HepG2 (cell line): ENCODE data around the gene ZNF48. TPM values are rescaled to one million over a fixed set of nuclear protein-coding genes. Genes with fewer than 3 reads are reported as not detected.
A peak's percentile ranks its signal among the peaks of the same experiment; 100 is the strongest.

Source experiments
- BRD4 ChIP-seq: sonication (generic); formaldehyde crosslinking; IDR thresholded peaks from 2 replicates; pipeline ENCODE4 v1.4.0; 2020; ENCODE audit warnings: missing genetic modification reagents
- CAMTA2 ChIP-seq: sonication (generic); formaldehyde crosslinking; IDR thresholded peaks from 2 replicates; pipeline ENCODE4 v1.4.0; 2020; ENCODE audit warnings: mild to moderate bottlenecking, missing genetic modification reagents, borderline replicate concordance
- ELF1 ChIP-seq: sonication (generic); formaldehyde crosslinking; IDR thresholded peaks from 2 replicates; pipeline ENCODE4 v1.4.0; 2020; ENCODE audit warnings: missing genetic modification reagents
- EP300 ChIP-seq, 3 experiments: sonication (generic) in 1 of 3; formaldehyde crosslinking in 1 of 3; IDR thresholded peaks; 2 replicates each; pipeline versions ENCODE4 v1.5.1 to v1.6.1; 2011 to 2020; ENCODE audit warnings: low read depth in 2 of 3, low read length in 2 of 3, borderline replicate concordance in 1 of 3, improper control_type of control experiment in 1 of 3, mild to moderate bottlenecking in 1 of 3, missing genetic modification reagents in 1 of 3, moderate library complexity in 1 of 3
- ESRRA ChIP-seq: sonication (generic); formaldehyde crosslinking; IDR thresholded peaks from 2 replicates; pipeline ENCODE4 v1.5.1; 2020; ENCODE audit warnings: mild to moderate bottlenecking, low read depth, missing genetic modification reagents
- HDAC6 ChIP-seq: fragments of 200-600 bp; sonication (generic); IDR thresholded peaks from 2 replicates; pipeline ENCODE4 v1.7.0; 2017; ENCODE audit warnings: mild to moderate bottlenecking, antibody characterized with exemption, low read length, low read depth
- HMG20B ChIP-seq: conservative IDR thresholded peaks from 2 replicates; pipeline ENCODE4 v1.6.1; 2016; ENCODE audit warnings: missing genetic modification reagents, missing compliant biosample characterization
- KLF16 ChIP-seq, 2 experiments: sonication (generic) in 1 of 2; formaldehyde crosslinking in 1 of 2; IDR thresholded peaks; 2 replicates each; pipeline versions ENCODE4 v1.6.1 to v1.8.0; 2016 to 2023; ENCODE audit warnings: missing genetic modification reagents in 2 of 2, missing compliant biosample characterization in 1 of 2
- MEF2D ChIP-seq: sonication (generic); formaldehyde crosslinking; IDR thresholded peaks from 2 replicates; pipeline ENCODE4 v1.5.1; 2020; ENCODE audit warnings: mild to moderate bottlenecking, missing genetic modification reagents
- RBAK ChIP-seq: sonication (generic); formaldehyde crosslinking; IDR thresholded peaks from 2 replicates; pipeline ENCODE4 v1.5.1; 2020; ENCODE audit warnings: mild to moderate bottlenecking, missing genetic modification reagents
- RXRA ChIP-seq: sonication (generic); formaldehyde crosslinking; IDR thresholded peaks from 2 replicates; pipeline ENCODE4 v1.5.1; 2020; ENCODE audit warnings: missing genetic modification reagents
- TBX3 ChIP-seq: fragments of 450-650 bp; IDR thresholded peaks from 2 replicates; pipeline ENCODE4 v1.6.1; 2017; ENCODE audit warnings: antibody characterized with exemption, mild to moderate bottlenecking, inconsistent platforms, borderline replicate concordance
- ZGPAT ChIP-seq: IDR thresholded peaks from 2 replicates; pipeline ENCODE4 v1.6.1; 2016; ENCODE audit warnings: mild to moderate bottlenecking
- ZMYM4 ChIP-seq: sonication (generic); formaldehyde crosslinking; IDR thresholded peaks from 2 replicates; pipeline ENCODE4 v1.8.1; 2023; ENCODE audit warnings: mild to moderate bottlenecking, missing genetic modification reagents
- ZNF235 ChIP-seq: sonication (generic); formaldehyde crosslinking; IDR thresholded peaks from 2 replicates; pipeline ENCODE4 v1.8.1; 2023; ENCODE audit warnings: mild to moderate bottlenecking, missing genetic modification reagents, borderline replicate concordance
- ZNF24 ChIP-seq: fragments of 450-650 bp; IDR thresholded peaks from 2 replicates; pipeline ENCODE4 v1.6.1; 2017; ENCODE audit warnings: antibody characterized with exemption, mild to moderate bottlenecking
- ZNF543 ChIP-seq: sonication (generic); formaldehyde crosslinking; IDR thresholded peaks from 2 replicates; pipeline ENCODE4 v1.4.0; 2020; ENCODE audit warnings: mild to moderate bottlenecking, missing genetic modification reagents
- ZNF598 ChIP-seq: sonication (generic); formaldehyde crosslinking; IDR thresholded peaks from 2 replicates; pipeline ENCODE4 v1.5.1; 2020; ENCODE audit warnings: mild to moderate bottlenecking, missing genetic modification reagents, borderline replicate concordance
- ZNF639 ChIP-seq: conservative IDR thresholded peaks from 2 replicates; pipeline ENCODE4 v1.6.1; 2018; ENCODE audit warnings: missing genetic modification reagents
- ZSCAN22 ChIP-seq: sonication (generic); formaldehyde crosslinking; IDR thresholded peaks from 2 replicates; pipeline ENCODE4 v1.4.0; 2020; ENCODE audit warnings: mild to moderate bottlenecking, missing genetic modification reagents
- polyA plus RNA-seq, 8 experiments: library from polyadenylated mRNA; depleted of rRNA in 3 of 8; stranded (reverse) in 7 of 8; unstranded in 1 of 8; fragments of >200 nt; fragmentation: Illumina TruSeq in 4 of 8; extraction: Trizol in 4 of 8; gene quantifications; 2 replicates each; pipeline versions ENCODE4 v1.2.1 to v1.2.3, GENCODE V29; 2011 to 2016; ENCODE audit warnings: low read depth in 4 of 8, missing spikeins in 1 of 8, mixed read lengths in 1 of 8; ENCODE audit not compliant: insufficient read depth in 1 of 8
- total RNA-seq, 5 experiments: library from RNA; depleted of rRNA; stranded (reverse); fragments of >200 nt; fragmentation: Illumina TruSeq; extraction: Trizol; gene quantifications; 2 replicates each; pipeline ENCODE4 v1.2.3, GENCODE V29; 2016; ENCODE audit warnings: low read depth in 1 of 5
- TF ChIP-seq, protein P1 (sequence below): IDR thresholded peaks from 2 replicates; pipeline ENCODE4 v1.6.1; 2016; ENCODE audit warnings: mild to moderate bottlenecking, missing biosample characterization, missing genetic modification reagents
- TF ChIP-seq, protein P2 (sequence below): sonication (generic); formaldehyde crosslinking; IDR thresholded peaks from 2 replicates; pipeline ENCODE4 v1.4.0; 2020; ENCODE audit warnings: missing genetic modification reagents, borderline replicate concordance

ZNF48 gene
- total and polyA plus RNA-seq, 2 of the 13 experiments (the other 11 are each of a cell fraction or from before 2014, with no cell fraction given): 9.9 to 12.3 TPM

DNA sequence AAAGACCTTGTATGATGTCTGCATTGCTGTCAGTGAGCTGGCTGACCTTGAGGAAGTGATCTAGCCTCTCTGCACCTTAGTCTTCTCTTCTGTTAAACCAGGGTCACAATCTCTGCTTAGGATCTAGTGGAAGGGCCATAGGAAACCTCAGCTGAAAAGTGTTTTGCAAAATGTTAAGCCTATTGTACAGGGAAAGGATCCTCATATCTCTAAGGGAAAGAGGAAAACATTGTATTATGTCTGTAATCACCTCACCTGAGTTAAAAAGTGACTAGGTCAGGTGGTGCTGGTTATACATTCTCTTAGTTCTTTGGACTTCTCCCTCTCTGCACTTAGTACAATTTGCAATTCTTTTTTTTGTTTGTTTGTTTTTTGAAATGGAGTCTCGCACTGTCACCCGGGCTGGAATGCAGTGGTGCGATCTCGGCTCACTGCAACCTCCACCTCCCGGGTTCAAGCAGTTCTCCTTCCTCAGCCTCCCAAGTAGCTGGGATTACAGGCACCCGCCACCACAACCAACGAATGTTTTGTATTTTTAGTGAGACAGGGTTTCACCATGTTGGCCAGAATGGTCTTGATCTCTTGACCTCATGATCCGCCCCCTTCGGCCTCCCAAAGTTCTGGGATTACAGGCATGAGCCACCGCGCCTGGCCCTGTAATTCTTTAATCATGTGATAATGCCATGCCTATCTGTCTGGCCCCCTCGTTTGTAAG, 52.4 kb downstream of the ZNF48 start (continued):
- TF ChIP-seq EP300 (IDR thresholded peaks at IDR 0.05; ENCODE audit: low read depth in 2 of 2, low read length in 2 of 2) (peak; percentile 45 to 81; a peak in 3 of 4 replicates), EP300 (CRISPR knock-in tag; IDR thresholded peaks at IDR 0.05; ENCODE audit: borderline replicate concordance) (peak; percentile 67; the same call in 1 of the 2 replicates), ZNF235 (CRISPR knock-in tag) (no peak; the same call in 1 of the 2 replicates), MEF2D (peak; percentile 86; the same call in 1 of the 2 replicates), HDAC6 (no peak), KLF16 (CRISPR knock-in tag; IDR thresholded peaks at IDR 0.05) (peak in 1 of 2 experiments; percentile 77; a peak in 2 of 4 replicates), TBX3 (peak; percentile 75; the same call in 1 of the 2 replicates), ZNF543 (CRISPR knock-in tag) (peak; percentile 64; the same call in 1 of the 2 replicates), RXRA (peak; percentile 76), HMG20B (0 out of 2 replicates have a peak, but pooled peaks have one; percentile 40), ELF1 (peak; percentile 51; the same call in 1 of the 2 replicates), ESRRA (CRISPR knock-in tag) (peak; percentile 68), ZNF24 (peak; percentile 61; the same call in 1 of the 2 replicates), ZNF639 (CRISPR knock-in tag) (peak; percentile 69), BRD4 (0 out of 2 replicates have a peak, but pooled peaks have one; percentile 40), RBAK (CRISPR knock-in tag) (no peak), ZNF598 (CRISPR knock-in tag) (peak; percentile 78; the same call in 1 of the 2 replicates), ZMYM4 (CRISPR knock-in tag) (peak; percentile 53; the same call in 1 of the 2 replicates), CAMTA2 (0 out of 2 replicates have a peak, but pooled peaks have one; percentile 59), ZGPAT (CRISPR knock-in tag) (peak; percentile 96), ZSCAN22 (CRISPR knock-in tag) (peak; percentile 68)
- TF ChIP-seq, protein P1, sequence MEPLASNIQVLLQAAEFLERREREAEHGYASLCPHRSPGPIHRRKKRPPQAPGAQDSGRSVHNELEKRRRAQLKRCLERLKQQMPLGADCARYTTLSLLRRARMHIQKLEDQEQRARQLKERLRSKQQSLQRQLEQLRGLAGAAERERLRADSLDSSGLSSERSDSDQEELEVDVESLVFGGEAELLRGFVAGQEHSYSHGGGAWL (CRISPR knock-in tag): peak; percentile 44; the same call in 1 of the 2 replicates
- TF ChIP-seq, protein P2, sequence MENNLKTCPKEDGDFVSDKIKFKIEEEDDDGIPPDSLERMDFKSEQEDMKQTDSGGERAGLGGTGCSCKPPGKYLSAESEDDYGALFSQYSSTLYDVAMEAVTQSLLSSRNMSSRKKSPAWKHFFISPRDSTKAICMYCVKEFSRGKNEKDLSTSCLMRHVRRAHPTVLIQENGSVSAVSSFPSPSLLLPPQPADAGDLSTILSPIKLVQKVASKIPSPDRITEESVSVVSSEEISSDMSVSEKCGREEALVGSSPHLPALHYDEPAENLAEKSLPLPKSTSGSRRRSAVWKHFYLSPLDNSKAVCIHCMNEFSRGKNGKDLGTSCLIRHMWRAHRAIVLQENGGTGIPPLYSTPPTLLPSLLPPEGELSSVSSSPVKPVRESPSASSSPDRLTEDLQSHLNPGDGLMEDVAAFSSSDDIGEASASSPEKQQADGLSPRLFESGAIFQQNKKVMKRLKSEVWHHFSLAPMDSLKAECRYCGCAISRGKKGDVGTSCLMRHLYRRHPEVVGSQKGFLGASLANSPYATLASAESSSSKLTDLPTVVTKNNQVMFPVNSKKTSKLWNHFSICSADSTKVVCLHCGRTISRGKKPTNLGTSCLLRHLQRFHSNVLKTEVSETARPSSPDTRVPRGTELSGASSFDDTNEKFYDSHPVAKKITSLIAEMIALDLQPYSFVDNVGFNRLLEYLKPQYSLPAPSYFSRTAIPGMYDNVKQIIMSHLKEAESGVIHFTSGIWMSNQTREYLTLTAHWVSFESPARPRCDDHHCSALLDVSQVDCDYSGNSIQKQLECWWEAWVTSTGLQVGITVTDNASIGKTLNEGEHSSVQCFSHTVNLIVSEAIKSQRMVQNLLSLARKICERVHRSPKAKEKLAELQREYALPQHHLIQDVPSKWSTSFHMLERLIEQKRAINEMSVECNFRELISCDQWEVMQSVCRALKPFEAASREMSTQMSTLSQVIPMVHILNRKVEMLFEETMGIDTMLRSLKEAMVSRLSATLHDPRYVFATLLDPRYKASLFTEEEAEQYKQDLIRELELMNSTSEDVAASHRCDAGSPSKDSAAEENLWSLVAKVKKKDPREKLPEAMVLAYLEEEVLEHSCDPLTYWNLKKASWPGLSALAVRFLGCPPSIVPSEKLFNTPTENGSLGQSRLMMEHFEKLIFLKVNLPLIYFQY (CRISPR knock-in tag): peak; percentile 38; the same call in 1 of the 2 replicates
